Measurements from ENCODE around the gene HELZ. TPM values are rescaled to one million over a fixed set of nuclear protein-coding genes. Genes with fewer than 3 reads are reported as not detected.

Gene HELZ
- total RNA-seq, 1 experiment from 2014 or later = 40.5 TPM

GRCh38 chr17:67208232-67208631 is 36.8 kb downstream of the HELZ start:
- Histone ChIP-seq H3K4me2 (ENCODE audit: low read length) (no peak overlapping the region), H3K27me3 (ENCODE audit: insufficient read depth, low read length) (no peaks in the 10 kb centered on the region), H3K9ac (ENCODE audit: low read length) (no peak overlapping the region), H3K27ac (ENCODE audit: low read depth, low read length) (no peak overlapping the region), H2AFZ (ENCODE audit: low read depth, low read length, poor library complexity, severe bottlenecking) (no peak overlapping the region), H3K9me2 (ENCODE audit: insufficient read depth) (no peaks in the 10 kb centered on the region), H3K4me3 (replicated peaks in 1 of 2; ENCODE audit: low read depth in 1 of 2, low read length in 2 of 2) (no peak overlapping the region), H3K36me3 (ENCODE audit: control insufficient read depth in 1 of 2, insufficient read depth in 2 of 2, low read length in 2 of 2) (no peaks in the 10 kb centered on the region), H3K79me2 (ENCODE audit: insufficient read depth, low read length) (no peaks in the 10 kb centered on the region), H3K9me3 (ENCODE audit: control insufficient read depth in 1 of 2, insufficient read depth in 1 of 2, low read depth in 1 of 2, low read length in 2 of 2) (no peaks in the 10 kb centered on the region), H4K20me1 (ENCODE audit: insufficient read depth) (no peaks in the 10 kb centered on the region), H3K4me1 (ENCODE audit: control insufficient read depth in 1 of 2, insufficient read depth in 2 of 2, low read length in 2 of 2) (no peaks in the 10 kb centered on the region)
- ChIA-PET RAD21 (ENCODE audit: low non-redundant PET in 1 of 2, low total read pairs in 2 of 2, uncharacterized antibody in 2 of 2, unreplicated experiment in 2 of 2) (no interaction called here), CTCF (interaction anchor here (6.1 kb wide), 1 partner anchor 13 kb away, joined by 52 read pairs; no protein-coding TSS in a partner anchor), POLR2A (no interaction called here)
- DNase-seq (ENCODE audit: low read depth, low spot score) = no peak
- no TSS peak for BruUV-seq (replicated peaks)
- ATAC-seq = no peak
- TF ChIP-seq ZFX (IDR thresholded peaks at IDR 0.05) (no peak), EZH2 (IDR thresholded peaks at IDR 0.05) (no peak), SRF (IDR thresholded peaks at IDR 0.05; ENCODE audit: low read depth) (no peak), POLR2AphosphoS5 (IDR thresholded peaks at IDR 0.05; ENCODE audit: low read depth, low read length) (no peak), REST (IDR thresholded peaks at IDR 0.05; ENCODE audit: low read depth) (no peak), EGR1 (IDR thresholded peaks at IDR 0.05; ENCODE audit: low read depth) (no peak), SP1 (IDR thresholded peaks at IDR 0.05; ENCODE audit: low read depth) (no peak), SIN3A (IDR thresholded peaks at IDR 0.05; ENCODE audit: low read depth) (no peak), JUND (IDR thresholded peaks at IDR 0.05) (no peak), RAD21 (IDR thresholded peaks at IDR 0.05; ENCODE audit: low read depth) (no peak), ZNF274 (IDR thresholded peaks at IDR 0.05; ENCODE audit: low read depth, low read length) (no peak), POLR2A (IDR thresholded peaks at IDR 0.05; ENCODE audit: borderline replicate concordance, extremely low read depth, insufficient read depth, insufficient read length) (no peak), CEBPB (IDR thresholded peaks at IDR 0.05; ENCODE audit: low read depth) (no peak), CBX3 (IDR thresholded peaks at IDR 0.05; ENCODE audit: low read depth) (no peak), TCF7L2 (IDR thresholded peaks at IDR 0.05; ENCODE audit: borderline replicate concordance, extremely low read depth, insufficient read depth, insufficient read length) (no peak)
- TF ChIP-seq, protein P1, sequence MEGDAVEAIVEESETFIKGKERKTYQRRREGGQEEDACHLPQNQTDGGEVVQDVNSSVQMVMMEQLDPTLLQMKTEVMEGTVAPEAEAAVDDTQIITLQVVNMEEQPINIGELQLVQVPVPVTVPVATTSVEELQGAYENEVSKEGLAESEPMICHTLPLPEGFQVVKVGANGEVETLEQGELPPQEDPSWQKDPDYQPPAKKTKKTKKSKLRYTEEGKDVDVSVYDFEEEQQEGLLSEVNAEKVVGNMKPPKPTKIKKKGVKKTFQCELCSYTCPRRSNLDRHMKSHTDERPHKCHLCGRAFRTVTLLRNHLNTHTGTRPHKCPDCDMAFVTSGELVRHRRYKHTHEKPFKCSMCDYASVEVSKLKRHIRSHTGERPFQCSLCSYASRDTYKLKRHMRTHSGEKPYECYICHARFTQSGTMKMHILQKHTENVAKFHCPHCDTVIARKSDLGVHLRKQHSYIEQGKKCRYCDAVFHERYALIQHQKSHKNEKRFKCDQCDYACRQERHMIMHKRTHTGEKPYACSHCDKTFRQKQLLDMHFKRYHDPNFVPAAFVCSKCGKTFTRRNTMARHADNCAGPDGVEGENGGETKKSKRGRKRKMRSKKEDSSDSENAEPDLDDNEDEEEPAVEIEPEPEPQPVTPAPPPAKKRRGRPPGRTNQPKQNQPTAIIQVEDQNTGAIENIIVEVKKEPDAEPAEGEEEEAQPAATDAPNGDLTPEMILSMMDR (IDR thresholded peaks at IDR 0.05 in 2 of 3, conservative IDR thresholded peaks at IDR 0.05 in 1 of 3; ENCODE audit: borderline replicate concordance in 1 of 3, insufficient read depth in 1 of 3, low read depth in 2 of 3, low read length in 2 of 3) = no peak
- TF ChIP-seq, protein P2, sequence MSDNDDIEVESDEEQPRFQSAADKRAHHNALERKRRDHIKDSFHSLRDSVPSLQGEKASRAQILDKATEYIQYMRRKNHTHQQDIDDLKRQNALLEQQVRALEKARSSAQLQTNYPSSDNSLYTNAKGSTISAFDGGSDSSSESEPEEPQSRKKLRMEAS (IDR thresholded peaks at IDR 0.05) = no peak
- intact Hi-C loops (cut with micrococcal nuclease) = no loop called here
